Hematopoietic multipotent progenitor cell treated with erythropoietin and hydrocortisone succinate and interleukin-3 and kit ligand, for 15 days (in vitro differentiated cells): Measurements from ENCODE around the gene PKP1.

ENCODE experiments used
- DNase-seq: peaks from one replicate; pipeline ENCODE4 v3.0.0-alpha.2; 2015; ENCODE audit warnings: low spot score

Gene PKP1

DNA sequence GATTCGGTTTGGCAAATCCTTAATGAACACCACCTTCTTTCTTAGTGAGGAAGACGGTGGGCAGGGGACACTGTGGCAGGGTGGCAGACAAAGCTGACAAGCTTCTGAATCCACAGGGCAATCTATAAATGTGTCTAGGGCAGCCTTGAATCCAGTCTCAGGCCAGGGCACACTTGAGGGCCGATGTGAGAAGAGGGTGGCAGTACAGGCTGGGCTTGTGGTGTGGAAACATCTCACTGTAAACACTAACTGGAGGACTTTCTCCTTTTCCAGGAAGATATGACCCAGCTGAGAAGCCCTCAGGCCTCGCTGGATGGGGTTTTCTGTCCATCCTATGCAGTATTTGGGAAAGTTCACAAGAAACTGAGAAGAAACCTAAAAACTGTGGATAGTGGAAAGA lies 46.5 kb downstream of the PKP1 start:
- no peak for DNase-seq

DNA sequence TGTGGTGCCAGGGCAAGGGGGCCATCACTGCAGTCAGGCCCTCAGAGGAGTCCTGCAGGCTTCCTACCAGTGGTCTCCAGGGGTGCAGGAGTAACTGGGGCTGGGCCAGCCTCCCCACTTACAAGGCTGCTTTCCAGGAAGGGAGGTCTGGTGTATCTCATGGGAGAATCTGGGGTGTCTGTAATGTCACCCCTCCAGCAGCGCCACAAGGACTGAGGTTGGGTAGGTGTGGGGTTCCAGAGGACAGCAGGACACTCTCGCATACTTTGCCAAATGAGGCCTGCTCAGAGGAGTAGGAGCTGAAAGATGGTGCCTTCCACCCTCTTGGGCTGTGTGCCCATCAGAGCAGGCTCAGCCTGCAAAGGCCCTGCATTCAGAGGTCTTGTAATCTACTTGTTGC lies 47.2 kb downstream of the PKP1 start:
- no peak for DNase-seq

DNA sequence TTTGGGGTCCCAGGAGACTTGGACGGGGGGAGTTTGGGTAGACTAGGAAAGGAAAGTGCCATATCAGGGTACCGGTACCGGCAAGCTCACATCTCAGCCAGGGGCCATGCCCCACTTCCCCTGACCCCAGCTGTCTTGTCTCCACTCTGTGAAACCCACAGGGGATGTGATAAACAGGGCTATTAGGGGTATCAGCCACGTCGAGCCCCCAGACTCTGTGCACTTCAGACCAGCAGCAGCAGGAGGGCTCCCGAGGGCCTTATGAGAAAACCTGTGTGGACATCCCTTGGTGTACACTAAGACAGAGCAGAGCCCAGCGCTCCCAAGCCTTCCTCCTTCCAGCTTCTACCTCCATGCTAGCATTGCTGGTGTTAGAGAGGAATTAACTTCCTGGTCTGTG lies 47.9 kb downstream of the PKP1 start:
- no peak for DNase-seq

DNA sequence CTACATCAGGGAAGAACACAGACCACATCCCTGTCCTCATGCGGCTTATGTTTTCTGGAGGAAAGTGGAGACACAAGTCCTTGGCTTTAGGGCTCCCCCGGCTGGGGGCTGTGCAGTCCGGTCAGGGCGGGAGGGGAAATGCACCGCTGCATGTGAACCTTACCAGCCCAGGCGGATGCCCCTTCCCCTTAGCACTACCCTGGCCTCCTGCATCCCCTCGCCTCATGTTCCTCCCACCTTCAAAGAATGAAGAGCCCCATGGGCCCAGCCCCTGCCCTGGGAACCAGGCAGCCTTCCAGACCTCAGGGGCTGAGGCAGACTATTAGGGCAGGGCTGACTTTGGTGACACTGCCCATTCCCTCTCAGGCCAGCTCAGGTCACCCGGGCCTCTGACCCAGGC lies 48.7 kb downstream of the PKP1 start:
- no peak for DNase-seq

DNA sequence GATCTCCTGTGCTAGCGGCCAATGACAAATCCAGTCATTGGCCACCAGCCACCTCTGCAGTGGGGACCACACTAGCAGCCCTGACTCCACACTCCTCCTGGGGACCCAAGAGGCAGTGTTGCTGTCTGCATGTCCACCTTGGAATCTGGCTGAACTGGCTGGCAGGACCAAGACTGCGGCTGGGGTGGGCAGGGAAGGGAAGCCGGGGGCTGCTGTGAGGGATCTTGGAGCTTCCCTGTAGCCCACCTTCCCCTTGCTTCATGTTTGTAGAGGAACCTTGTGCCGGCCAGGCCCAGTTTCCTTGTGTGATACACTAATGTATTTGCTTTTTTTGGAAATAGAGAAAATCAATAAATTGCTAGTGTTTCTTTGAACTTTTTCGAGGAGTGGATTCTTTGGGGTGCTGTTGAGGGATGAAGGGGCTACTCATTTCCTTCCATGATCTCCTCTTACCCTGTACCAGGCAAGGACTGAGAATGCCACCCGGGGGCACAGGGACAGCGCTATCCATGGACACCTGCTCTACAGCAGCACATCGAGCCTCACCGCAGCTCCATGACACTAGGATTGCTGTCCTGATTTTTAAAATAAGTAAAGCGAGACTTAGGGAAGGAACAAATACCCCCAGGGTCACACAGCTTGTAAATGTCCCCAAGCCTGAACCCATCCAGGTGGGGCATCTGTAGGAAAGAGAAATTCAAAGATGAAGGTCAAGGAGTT lies 49.5 kb downstream of the PKP1 start:
- no peak for DNase-seq

DNA sequence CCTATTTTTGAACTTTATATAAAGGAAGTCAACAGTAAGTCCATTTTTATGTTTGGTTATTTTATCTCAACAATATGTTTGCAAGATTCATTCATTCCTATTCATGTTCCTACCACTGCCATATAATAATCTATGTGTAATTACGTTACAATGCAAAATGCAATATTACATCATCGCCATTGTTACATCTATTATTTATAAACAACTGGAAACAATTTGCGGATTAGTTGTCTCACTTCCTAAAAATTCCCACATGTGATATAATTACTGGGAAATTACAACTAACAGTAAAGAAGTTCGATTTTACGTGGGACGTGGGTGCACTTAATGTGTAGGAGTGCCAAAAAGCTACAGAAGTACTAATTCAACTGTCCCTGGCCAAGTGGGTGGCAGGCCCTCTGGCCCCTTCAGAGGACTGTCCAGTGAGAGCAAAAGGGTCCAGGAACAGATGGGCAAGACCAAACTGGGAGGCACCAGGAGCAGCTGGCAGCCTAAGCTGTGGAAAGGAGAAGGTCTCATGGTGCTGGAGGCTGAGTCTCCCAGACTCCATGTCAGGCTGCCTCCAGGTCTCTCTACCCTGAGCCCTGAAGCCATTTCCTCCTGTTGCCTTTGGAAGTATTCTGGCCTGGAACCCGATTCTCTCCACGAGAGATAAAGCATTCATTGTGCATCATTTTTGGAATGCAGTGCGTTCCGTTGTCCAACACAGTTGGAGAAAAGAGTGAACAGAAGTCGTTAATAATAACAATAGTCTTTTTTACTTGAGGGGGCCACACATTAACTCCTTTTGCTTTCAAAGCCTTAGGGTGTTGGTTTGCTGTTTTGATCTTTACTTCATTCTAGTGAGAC lies 51.2 kb downstream of the PKP1 start:
- DNase-seq = no peak

DNA sequence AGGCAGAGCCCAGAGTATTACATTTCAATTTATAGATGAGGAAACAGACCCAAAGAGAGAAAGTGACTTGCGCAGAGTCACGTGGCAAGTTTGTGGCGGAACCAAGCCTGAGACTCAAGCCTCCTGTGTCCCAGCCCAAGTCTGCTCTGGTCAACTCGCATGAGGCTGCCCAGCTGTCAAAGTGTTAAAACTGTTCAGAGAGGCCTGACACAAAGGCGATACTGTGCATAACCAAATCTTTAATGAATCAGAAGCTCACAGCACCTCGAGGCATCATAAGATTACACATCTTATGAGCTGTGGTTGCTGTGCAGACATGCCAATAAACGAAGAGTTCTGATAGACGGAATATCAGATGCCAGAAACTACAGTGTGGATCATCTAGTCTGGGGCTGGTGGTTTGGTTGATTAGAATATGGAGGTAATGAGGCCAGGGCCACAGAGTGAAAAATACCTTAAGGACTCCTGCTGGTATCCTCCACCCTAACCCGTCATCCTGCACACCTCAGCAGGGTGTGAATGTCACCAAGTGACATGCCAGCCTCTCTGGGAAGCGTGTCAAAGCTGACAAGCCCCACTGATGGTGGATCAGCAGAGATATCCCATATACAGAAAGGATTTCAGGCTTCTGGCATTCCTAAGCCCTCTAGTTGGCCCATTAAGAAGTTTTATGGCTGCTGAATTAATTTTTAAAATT lies 52.0 kb downstream of the PKP1 start:
- no peak for DNase-seq

DNA sequence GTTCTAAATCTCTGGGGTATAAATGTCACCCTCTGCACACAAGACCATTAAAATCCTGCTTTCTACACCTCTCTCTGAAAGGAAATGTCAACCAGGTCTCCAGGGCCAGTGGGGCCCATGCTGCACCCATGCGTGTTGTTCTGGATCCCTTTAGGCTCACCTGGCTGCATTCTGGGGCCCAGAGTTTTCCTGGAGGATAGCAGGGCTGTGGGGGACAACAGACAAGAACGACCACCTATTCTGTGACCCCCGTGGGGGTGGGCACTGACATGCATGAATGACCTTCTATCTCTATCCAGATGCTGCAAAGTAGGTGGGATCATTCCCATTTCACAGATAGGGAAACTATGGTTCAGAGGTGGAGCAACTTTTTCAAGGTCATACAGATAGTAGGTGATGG lies 52.6 kb downstream of the PKP1 start:
- DNase-seq = no peak

DNA sequence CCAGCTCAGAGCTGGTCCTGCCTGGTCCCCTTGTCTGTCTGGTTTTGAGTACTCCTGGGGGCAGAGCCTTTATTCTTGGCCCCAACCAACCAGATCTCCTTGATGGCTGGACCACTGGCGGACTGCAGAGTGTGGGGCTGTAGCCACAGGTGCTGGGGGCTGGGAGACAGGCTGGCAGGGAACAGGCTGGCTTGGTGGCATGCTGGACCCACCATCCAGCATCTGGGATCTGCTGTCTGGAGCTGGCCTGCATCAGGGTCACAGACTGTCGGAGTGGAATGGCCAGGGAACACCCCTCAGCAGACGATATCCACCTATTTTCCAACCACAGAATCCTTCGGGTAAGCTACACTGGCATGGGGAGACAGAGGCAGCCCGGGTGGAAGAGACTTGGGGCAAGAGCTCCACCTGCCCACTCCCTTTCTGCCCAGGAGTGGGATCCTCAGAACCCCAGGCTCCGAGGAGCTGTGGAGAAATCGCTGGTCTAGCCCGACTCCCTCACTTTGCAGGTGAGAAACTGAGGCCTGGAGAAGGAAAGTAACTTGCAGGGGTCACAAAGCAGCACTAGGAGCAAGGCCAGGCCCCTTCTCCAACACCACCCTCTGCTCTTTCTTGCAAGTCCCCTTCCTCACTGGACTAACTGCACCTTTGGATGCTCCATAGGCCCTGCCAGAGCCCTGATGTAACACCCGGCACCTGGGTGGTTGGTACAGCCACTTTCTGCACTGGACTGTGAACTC lies 53.6 kb downstream of the PKP1 start:
- no peak for DNase-seq

DNA sequence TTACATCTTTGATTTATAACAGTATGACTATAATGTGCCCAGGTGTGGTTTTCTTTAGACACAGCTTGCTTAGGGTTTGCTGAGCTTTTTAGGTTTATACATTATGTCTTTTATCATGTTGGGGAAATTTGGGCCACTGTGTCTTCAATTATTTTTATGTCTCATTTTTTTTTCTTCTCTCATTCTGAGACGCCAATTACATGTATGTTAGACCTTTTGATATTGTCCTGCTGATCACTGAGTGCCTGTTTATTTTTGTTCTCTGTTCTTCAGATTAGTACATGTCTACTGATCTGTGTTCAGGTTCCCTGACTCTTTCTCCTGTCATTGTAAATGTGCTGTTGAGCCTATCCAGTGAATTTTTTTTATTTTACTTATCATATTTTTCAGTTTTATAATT lies 58.1 kb downstream of the PKP1 start:
- no peak for DNase-seq

DNA sequence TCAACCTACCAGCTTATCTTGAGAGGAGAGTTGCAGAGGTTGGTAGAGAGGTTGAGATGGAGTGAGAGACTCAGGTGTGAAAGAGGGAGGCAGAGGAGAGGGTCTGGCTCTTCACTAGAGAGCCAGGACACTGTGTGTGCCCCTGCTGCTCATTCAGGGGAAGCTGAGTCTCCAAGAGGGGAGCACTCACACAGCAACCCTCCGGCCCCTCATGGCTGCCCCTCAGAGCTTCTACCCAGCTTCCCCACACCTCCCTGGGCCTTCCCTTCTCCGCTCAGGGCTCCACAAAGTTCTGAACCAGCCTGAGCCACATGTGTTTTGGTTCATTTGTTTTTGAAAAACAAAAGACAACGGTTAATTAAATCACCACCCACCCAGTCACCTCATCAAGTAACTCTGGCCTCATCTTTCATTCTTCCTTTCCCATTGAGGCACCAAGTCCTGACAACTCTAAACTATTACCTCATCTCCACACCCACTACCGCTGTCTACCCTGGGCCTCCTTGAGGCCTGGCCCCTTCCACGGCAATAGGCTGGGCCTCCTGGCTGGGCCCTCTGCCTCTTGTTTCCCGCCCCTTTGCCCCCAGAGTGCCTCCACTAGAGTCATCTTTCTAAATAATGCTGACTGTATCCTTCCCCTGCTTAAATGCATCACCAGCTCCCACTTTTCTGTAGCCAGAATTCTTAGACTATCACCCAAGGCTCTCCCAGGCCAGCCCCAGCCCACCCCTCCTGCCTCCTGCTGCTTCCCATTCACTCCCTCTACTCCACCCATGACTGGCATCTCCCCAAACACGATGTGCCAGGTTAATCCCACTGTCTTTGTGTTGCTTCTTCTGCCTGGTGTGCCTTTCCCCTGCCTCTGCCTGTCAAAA lies 61.1 kb downstream of the PKP1 start:
- DNase-seq = no peak

DNA sequence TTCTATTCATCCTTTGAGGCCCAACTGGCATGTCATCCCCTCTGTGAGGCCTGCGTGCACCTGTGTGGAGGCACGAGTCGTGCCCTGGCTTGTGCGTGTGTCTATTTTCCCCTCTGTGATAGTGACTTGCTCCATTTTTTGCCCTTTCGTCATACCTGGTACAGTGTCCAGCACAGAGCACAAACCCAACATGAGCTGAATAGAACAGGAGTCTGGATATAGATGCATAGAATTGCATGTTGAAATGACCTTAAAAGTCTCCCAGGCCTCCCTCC lies 61.7 kb downstream of the PKP1 start:
- DNase-seq = no peak

DNA sequence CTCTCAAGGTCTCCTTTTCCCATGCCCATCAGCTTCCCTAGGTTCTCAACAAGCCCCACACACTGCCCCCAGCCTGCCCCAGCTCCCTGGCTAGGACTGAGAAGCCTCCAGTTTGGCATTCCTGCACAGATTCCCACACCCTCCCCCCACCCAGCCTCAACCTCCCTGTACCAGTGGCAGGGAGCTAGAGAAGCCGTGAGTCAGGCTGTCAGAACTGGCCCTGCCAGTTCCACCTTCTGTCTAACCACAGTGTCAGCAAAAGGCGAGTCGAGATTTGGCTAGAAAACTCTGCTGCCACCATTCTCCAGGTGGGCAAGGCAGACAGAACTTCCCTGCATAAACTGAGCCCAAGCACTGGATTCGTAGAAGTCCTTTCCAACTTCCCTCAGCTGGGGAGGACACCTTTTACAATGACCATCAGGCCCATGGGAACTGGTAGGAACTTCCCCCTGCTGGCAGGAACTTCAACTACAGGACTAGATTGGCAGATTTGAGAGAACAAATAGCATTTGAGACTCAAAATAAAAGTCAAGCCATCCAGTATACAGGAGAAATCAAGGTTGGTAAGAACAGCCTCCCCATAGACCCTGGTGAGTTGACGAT lies 63.1 kb downstream of the PKP1 start:
- DNase-seq = peak; percentile 37

DNA sequence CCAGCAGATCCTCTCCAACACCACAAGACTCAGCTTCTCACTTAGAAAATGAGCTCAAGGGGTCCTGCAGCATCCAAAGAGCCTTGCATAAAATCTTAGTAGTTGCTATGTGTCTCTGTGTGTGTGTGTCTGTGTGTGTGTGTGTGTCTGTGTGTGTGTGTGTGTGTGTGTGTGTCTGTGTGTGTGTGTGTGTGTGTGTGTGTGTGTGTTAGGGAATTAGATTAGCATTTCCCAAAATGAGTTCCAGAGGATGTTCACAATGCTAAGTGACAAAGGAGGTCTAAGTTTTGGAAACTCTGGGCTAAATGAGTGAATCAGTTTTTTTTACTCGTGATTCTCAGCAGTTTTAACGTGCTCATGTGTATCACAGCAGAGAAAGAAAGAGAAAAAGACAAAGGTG lies 63.7 kb downstream of the PKP1 start:
- no peak for DNase-seq

DNA sequence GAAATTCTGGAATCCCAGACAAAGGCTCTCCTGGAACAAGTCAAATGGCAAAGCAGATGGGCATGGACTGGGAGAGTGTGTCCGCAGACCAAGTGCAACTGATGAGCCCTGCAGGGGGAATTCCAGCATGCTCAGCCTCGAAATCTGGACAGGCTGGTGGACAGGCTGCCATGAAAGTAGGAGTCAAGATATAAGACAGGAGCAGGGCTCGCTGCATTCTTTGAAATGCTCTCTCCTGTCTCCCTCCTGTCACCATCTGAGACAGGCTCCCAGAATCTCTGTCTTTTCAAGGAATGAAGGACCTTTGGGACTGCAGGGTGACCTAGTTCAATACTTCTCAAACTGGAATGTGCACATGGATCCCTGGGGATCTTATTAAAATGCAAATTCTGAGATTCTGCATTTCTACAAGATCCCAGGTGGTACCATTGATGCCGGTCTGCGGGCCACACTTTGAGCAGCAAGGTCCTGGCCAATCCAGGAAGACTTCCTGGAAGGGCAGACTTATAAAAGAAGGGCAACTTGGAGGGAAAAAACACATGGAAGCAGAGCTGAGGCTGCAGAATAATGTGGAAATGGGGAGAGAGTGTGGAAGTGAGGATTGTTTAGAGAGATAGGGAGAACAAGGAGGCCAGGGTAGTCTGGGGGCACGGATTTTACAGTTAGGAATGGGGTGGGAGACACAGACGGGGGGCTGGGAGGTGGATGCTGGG lies 64.3 kb downstream of the PKP1 start:
- DNase-seq = no peak

DNA sequence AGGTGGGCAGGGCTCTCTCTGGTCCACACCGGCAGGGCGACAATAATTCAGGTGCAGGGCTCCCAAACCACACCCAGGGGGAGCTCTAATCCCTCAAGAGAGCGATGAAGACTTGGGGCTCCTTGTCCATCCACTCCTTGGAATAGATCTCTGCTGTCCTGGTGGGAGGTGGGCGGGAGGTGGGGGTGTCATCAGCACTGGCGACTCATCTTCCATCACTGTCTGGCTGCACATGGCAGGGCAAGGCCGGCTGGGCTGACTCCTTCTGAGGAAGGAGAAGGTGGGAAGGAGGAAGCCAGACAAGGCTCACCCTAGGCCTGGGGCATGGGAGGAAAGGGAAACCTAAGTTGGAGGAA lies 64.9 kb downstream of the PKP1 start:
- DNase-seq = peak; percentile 47

DNA sequence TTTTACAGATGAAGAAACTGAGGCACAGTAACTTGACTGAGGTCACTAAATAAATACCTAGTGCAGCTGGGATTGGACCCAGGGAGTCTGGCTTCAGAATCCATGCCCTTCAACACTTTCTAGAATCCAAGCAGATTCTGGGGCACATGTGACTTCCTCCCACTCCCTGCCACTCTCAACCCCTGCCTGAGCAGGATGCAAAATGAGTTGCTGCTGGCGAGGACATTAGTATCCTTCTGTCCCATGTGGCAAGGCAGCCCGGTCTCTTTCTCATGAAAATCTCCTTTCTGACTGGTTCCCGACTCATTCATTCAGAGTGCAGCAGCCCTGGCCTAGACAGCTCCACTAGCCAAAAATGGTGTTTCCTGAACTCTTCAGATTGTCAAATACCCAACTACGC lies 65.8 kb downstream of the PKP1 start:
- DNase-seq = no peak

DNA sequence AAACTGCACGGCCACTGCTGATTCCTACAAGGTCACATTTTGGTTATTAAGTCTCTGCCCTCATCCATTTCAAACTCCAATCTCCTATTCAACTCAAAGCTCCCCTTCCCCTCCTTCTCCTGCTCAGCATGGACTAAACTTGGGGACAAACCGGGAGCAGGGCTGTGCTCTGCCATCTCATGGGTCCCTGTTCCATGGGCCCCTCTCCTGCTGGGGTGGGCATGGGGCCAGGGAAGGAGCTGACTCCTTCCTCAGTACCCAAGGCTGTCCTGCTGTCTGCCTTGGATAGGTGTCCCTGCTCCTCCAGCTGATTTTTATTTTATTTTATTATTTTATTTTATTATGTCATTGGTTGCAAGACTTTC lies 67.0 kb downstream of the PKP1 start:
- DNase-seq = no peak

DNA sequence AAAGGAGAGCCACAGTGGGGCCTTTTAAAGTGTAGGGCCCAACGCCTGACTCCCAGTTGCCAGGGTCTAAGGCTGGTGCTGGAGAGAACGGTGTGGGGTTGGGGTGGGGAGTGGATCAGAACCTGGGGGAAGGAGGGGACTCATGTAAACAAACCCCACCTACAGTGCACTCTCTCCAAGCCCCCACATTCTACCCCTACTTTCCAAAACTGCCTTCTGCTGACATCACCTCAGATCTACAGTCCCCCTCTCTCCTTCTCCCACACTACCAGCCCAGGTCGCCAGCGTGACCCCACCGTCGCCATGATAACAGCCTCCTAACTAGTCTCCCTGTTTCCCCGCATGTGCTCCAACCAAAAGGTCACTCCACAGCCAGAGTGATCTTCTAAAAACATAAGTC lies 67.6 kb downstream of the PKP1 start:
- no peak for DNase-seq

DNA sequence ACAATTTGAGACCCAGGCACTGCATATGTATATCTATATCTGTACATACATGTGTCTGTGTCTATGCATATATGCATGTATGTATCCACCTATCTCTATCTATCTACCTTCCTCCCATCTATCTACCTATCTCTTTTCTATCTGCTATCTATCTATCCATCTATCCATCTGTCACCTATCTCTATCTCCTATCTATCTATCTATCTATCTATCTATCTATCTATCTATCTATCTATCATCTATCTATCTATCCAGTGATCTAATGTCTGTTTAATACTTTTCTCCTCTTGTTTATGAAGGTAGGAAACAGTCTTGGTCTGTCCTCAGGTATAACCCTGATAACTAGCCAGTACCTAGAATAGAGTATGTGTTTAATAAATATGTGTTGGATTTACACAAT lies 68.3 kb downstream of the PKP1 start:
- no peak for DNase-seq
